Activated T-cell treated with anti-CD3 and anti-CD28 coated beads, Interleukin-2, amount 50 U/mL, for 4 hours (primary cell): ENCODE data around the gene CFAP210. TPM values are rescaled to one million over a fixed set of nuclear protein-coding genes. Genes with fewer than 3 reads are reported as not detected.
"Not testable (repeated sequence)": the region's sequence is repeated elsewhere in the genome, so short reads cannot be mapped to it uniquely, and the experiment has no call there.

Experiments used
- ATAC-seq, 2 donors: fragments of 200-7000 bp; cut with Tn5 transposase; one replicate each; pipeline ENCODE4 v1.10.0; 2021
- DNase-seq: peaks from one replicate; pipeline ENCODE4 v3.0.0-alpha.2; 2020
- H3K27me3 Mint-ChIP-seq: one replicate; pipeline ENCODE4 v1.8.0; 2021; ENCODE audit warnings: low read depth, mixed read lengths
- H3K36me3 Mint-ChIP-seq: one replicate; pipeline ENCODE4 v1.8.0; 2022; ENCODE audit warnings: mixed read lengths; ENCODE audit not compliant: insufficient read depth
- H3K4me1 Mint-ChIP-seq: one replicate; pipeline ENCODE4 v1.8.0; 2021; ENCODE audit warnings: low read depth, mixed read lengths
- H3K4me3 Mint-ChIP-seq: one replicate; pipeline ENCODE4 v1.8.0; 2021; ENCODE audit warnings: mild to moderate bottlenecking, moderate library complexity, mixed read lengths
- H3K9me3 Mint-ChIP-seq: one replicate; pipeline ENCODE4 v1.8.0; 2021; ENCODE audit warnings: mixed read lengths
- total RNA-seq, 3 donors: library from RNA; stranded (reverse); gene quantifications; one replicate each; pipeline ENCODE4 v1.2.1, GENCODE V29; 2021

Gene CFAP210
- total RNA-seq, 3 donors from 2014 or later, result 0.08 to 0.43 TPM; not detected in 1

DNA sequence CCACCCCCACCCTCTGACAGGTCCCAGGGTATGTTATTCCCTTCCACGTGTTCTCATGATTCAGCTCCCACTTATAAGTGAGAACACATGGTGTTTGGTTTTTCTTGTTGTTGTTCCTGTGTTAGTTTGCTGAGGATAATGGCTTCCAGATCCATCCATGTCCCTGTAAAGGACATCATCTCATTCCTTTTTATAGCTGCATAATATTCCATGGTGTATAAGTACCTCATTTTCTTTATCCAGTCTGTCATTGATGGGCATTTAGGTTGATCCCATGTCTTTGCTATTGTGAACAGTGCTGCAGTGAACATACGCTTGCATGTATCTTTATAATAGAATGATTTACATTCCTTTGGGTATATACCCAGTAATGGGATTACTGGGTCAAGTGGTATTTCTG is 5.0 kb upstream of the CFAP210 start:
- peaks cover 21% of the 10 kb centered on the region for H3K36me3 Mint-ChIP-seq
- H3K27me3 Mint-ChIP-seq, DNase-seq, H3K4me3 Mint-ChIP-seq, H3K4me1 Mint-ChIP-seq, ATAC-seq, H3K9me3 Mint-ChIP-seq: not testable (repeated sequence)

DNA sequence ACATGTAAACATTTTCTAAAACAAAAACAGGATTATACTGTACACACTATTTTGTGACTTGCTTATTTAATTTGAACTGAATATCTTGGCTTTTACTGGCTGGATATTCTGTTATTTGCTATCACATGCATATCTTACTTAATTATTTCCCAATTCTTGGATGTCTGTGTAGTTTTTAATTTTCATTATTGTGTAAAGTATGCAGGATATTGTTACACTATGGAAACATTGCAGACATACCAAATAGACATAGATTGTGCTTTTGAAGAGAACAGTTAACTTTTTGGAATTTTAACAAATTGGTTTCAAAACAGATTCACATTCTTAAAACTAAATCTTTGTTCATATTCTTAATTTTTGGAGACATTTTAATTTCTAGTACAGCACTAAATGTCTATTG is 2.2 kb upstream of the CFAP210 start:
- Mint-ChIP-seq H3K9me3 (peaks cover 5% of the 10 kb centered on the region), H3K4me3 (no peak overlapping the region), H3K27me3 (no peaks in the 10 kb centered on the region), H3K36me3 (peaks cover 21% of the 10 kb centered on the region), H3K4me1 (peaks cover 16% of the 10 kb centered on the region)
- DNase-seq, result no peak
- ATAC-seq, result no peak

GRCh38 chr2:169694894-169695260 is 672 bp upstream of the CFAP210 start:
- ATAC-seq, result no peak

GRCh38 chr2:169693360-169693759 is 845 bp downstream of the CFAP210 start:
- peaks cover 16% of the 10 kb centered on the region for H3K4me1 Mint-ChIP-seq
- peaks cover 3% of the 10 kb centered on the region for H3K27me3 Mint-ChIP-seq
- no peak for ATAC-seq
- peaks cover 17% of the 10 kb centered on the region for H3K9me3 Mint-ChIP-seq
- peaks cover 9% of the 10 kb centered on the region for H3K36me3 Mint-ChIP-seq
- DNase-seq, result no peak
- H3K4me3 Mint-ChIP-seq, result peak overlapping the region; percentile 93

More at GRCh38 chr2:169694894-169695260, 672 bp upstream of the CFAP210 start:
- H3K4me1 Mint-ChIP-seq, result peaks cover 16% of the 10 kb centered on the region
- H3K36me3 Mint-ChIP-seq, result peaks cover 19% of the 10 kb centered on the region
- no peak for DNase-seq
- peaks cover 3% of the 10 kb centered on the region for H3K27me3 Mint-ChIP-seq
- H3K9me3 Mint-ChIP-seq, result peaks cover 12% of the 10 kb centered on the region
- peak overlapping the region; percentile 93 for H3K4me3 Mint-ChIP-seq

- H3K9me3 Mint-ChIP-seq, result peaks cover 19% of the 10 kb centered on the region
- peaks cover 16% of the 10 kb centered on the region for H3K4me1 Mint-ChIP-seq
- H3K27me3 Mint-ChIP-seq, result peaks cover 3% of the 10 kb centered on the region
- H3K36me3 Mint-ChIP-seq, result peaks cover 8% of the 10 kb centered on the region
- no peak overlapping the region for H3K4me3 Mint-ChIP-seq
- DNase-seq (no peak), ATAC-seq (no peak)
Observed at GRCh38 chr2:169692718-169693117, 1.5 kb downstream of the CFAP210 start.

DNA sequence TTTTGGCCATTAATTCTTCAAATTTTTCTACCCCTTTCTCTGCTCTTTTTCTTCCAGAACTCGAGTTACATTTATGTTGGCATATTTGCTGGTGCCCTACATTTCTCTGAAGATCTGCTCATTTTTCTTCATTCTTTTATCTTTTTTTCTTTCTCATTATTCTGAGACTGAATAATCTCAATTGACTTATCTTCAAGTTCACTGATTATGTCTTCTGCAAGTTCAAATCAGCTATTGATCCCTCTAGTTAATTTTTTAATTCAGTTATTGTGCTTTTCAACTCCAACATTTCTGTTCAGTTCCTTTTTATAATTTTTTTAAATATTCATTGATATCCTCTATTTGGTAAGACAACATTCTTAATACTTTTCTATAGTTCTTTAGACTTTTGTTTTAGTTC is 3.2 kb downstream of the CFAP210 start:
- ATAC-seq (no peak), DNase-seq (no peak)
- no peak overlapping the region for H3K4me3 Mint-ChIP-seq
- peaks cover 16% of the 10 kb centered on the region for H3K4me1 Mint-ChIP-seq
- peaks cover 5% of the 10 kb centered on the region for H3K36me3 Mint-ChIP-seq
- peaks cover 3% of the 10 kb centered on the region for H3K27me3 Mint-ChIP-seq
- H3K9me3 Mint-ChIP-seq, result peaks cover 19% of the 10 kb centered on the region

DNA sequence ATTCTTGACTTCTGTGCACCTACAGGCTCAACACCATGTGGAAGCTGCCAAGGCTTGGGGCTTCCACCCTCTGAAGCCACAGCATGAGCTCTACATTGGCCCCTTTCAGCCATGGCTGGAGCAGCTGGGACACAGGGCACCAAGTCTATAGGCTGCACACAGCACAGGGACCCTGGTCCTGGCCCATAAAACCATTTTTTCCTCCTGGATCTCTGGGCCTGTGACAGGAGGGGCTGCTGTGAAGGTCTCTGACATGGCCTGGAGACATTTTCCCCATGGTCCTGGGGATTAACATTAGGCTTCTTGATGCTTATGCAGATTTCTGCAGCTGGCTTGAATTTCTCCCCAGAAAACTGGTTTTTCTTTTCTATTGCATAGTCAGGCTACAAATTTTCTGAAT is 6.3 kb downstream of the CFAP210 start:
- not testable (repeated sequence) for DNase-seq, H3K27me3 Mint-ChIP-seq, ATAC-seq, H3K4me3 Mint-ChIP-seq, H3K4me1 Mint-ChIP-seq, H3K36me3 Mint-ChIP-seq
- H3K9me3 Mint-ChIP-seq, result peaks cover 19% of the 10 kb centered on the region

DNA sequence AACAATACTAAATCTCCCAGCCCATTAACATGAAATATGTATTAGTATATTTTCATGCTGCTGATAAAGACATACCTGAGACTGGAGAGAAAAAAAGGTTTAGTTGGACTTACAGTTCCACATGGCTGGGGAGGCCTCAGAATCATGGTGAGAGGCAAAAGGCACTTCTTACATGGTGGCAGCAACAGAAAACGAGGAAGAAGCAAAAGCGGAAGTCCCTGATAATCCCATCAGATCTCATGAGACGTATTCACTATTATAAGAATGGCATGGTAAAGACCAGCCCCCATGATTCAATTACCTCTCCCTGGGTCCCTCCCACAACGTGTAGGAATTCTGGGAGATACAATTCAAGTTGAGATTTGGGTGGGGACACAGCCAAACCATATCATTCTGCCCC is 7.4 kb downstream of the CFAP210 start:
- H3K27me3 Mint-ChIP-seq, ATAC-seq, DNase-seq, H3K4me3 Mint-ChIP-seq, H3K36me3 Mint-ChIP-seq: not testable (repeated sequence)
- H3K4me1 Mint-ChIP-seq, result peaks cover 13% of the 10 kb centered on the region
- H3K9me3 Mint-ChIP-seq, result peaks cover 19% of the 10 kb centered on the region

DNA sequence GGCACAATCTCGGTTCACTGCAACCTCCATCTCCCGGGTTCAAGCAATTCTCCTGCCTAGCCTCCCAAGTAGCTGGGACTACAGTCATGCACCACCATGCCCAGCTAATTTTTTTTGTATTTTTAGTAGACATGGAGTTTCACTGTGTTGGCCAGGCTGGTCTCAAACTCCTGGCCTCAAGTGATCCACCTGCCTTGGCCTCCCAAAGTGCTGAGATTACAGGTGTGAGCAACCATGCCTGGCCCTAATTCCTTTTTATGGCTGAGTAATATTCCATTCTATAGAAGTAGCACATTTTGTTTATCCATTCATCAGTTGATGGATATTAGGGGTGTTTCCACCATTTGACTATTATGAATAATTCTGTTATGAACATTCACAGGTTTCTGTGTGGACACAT is 9.5 kb downstream of the CFAP210 start:
- peaks cover 13% of the 10 kb centered on the region for H3K4me1 Mint-ChIP-seq
- not testable (repeated sequence) for H3K27me3 Mint-ChIP-seq, H3K9me3 Mint-ChIP-seq, H3K4me3 Mint-ChIP-seq, DNase-seq, ATAC-seq, H3K36me3 Mint-ChIP-seq

- H3K9me3 Mint-ChIP-seq, result peaks cover 3% of the 10 kb centered on the region
- H3K4me3 Mint-ChIP-seq, result no peak overlapping the region
Observed at GRCh38 chr2:169684135-169684565, 10.1 kb downstream of the CFAP210 start.

DNA sequence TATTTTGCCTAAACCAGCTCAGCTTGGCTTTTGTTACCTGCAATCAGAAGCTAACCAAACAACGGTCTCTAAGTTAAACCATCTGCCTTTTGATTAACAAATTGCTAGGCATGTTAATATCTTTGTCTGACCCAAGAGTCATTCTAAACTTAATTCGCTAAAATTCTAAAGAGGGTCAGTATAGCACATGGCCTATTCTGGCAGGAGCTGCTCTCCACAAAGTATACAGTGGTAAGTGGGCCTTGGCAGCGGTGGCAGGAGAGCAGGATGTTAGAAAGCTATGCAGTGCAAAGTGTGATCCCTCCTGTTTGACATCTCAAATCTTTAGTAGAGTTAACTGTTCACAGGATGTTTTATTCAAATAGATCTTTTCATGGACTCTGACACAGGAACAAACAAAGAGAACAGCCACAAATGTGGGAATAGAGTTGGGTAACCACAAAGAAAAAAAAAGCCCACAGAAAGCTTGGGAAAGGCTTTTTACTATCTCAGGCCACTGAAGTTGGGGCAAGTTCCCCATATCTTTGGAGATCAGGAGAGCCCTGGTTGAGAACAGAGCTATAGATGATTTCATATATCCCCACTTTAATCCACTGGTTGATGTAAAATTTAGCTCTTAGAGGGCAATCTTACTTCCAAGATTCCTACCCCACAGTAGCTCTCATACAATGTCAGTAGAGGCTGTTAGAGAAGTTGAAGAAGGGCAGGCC is 10.6 kb downstream of the CFAP210 start:
- no peaks in the 10 kb centered on the region for H3K27me3 Mint-ChIP-seq
- no peak overlapping the region for H3K4me3 Mint-ChIP-seq
- peaks cover 3% of the 10 kb centered on the region for H3K9me3 Mint-ChIP-seq
- DNase-seq (no peak), ATAC-seq (peak; percentile 23 to 24)
- H3K36me3 Mint-ChIP-seq, result no peaks in the 10 kb centered on the region
- peaks cover 13% of the 10 kb centered on the region for H3K4me1 Mint-ChIP-seq

More at GRCh38 chr2:169684135-169684565, 10.1 kb downstream of the CFAP210 start:
- Mint-ChIP-seq H3K36me3 (no peaks in the 10 kb centered on the region), H3K27me3 (no peaks in the 10 kb centered on the region), H3K4me1 (peaks cover 13% of the 10 kb centered on the region)
- ATAC-seq, result no peak
- DNase-seq, result no peak

DNA sequence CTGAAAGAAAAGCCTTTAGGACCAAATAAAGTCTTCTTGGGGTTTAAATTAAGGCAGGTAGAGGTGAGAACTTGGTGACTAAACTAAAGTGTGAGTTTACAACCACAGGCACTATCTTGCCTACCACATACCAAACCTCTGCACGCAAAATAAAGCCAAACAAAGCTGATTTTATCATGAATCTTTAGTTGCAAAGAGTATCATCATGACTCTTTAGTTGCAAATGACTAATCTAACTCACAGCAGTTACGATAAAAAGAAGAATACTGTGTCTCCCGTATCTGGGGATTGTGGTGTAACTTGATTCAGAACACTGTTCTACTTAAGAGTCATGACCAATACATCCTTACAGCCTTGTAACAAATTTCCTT is 11.2 kb downstream of the CFAP210 start:
- H3K27me3 Mint-ChIP-seq, result no peaks in the 10 kb centered on the region
- H3K4me3 Mint-ChIP-seq, result no peak overlapping the region
- H3K9me3 Mint-ChIP-seq, result no peaks in the 10 kb centered on the region
- ATAC-seq (peak; percentile 93 to 94), DNase-seq (no peak)
- H3K4me1 Mint-ChIP-seq, result peaks cover 13% of the 10 kb centered on the region
- no peaks in the 10 kb centered on the region for H3K36me3 Mint-ChIP-seq

DNA sequence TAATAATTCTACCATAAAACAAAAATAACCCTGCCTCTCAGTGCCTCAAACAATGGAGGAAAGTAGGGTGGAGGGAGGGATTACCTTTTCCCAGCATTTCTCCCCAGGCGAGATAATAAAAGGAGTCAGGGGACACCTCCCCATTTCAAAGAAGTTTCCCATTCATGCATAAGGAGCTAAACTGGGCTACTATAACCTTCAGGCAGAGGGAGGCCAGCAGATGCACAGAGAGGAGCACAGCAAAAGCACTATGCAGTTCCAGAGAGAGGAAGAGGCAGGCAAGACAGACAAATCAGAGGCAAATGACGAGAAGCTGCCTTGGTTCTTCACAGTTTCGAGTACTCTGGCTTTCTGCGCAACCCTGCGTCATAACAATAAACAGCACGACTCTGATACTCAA is 17.4 kb downstream of the CFAP210 start:
- H3K4me1 Mint-ChIP-seq, result no peaks in the 10 kb centered on the region
- H3K4me3 Mint-ChIP-seq, result no peak overlapping the region
- H3K27me3 Mint-ChIP-seq, result peaks cover 5% of the 10 kb centered on the region
- ATAC-seq, result no peak
- no peak for DNase-seq
- no peaks in the 10 kb centered on the region for H3K36me3 Mint-ChIP-seq
- no peaks in the 10 kb centered on the region for H3K9me3 Mint-ChIP-seq

DNA sequence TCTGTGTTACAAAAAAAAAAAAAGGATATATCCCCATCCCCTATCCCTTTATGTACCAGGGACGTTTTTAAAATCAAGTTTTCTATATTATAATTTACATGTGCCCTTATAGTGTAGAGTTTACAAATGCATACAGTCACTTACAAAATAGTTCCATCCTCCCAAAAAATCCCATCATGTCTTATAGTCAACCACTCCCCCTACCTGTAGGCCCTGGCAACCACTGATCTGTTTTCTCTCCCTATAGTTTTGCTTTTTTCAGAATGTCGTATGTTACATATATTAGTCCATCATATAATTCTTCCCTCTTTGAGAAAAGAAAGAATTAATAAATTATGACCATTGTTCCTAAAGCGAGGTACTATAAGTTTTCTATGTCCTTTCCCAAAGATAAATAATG is 17.8 kb downstream of the CFAP210 start:
- no peaks in the 10 kb centered on the region for H3K36me3 Mint-ChIP-seq
- DNase-seq, result no peak
- H3K4me1 Mint-ChIP-seq, result no peaks in the 10 kb centered on the region
- no peak overlapping the region for H3K4me3 Mint-ChIP-seq
- no peak for ATAC-seq
- H3K9me3 Mint-ChIP-seq, result no peaks in the 10 kb centered on the region
- peaks cover 5% of the 10 kb centered on the region for H3K27me3 Mint-ChIP-seq

GRCh38 chr2:169673921-169674320 is 20.3 kb downstream of the CFAP210 start:
- ATAC-seq (no peak), DNase-seq (no peak)
- H3K27me3 Mint-ChIP-seq, result peaks cover 5% of the 10 kb centered on the region
- no peaks in the 10 kb centered on the region for H3K4me1 Mint-ChIP-seq
- no peaks in the 10 kb centered on the region for H3K9me3 Mint-ChIP-seq
- H3K4me3 Mint-ChIP-seq, result no peak overlapping the region
- no peaks in the 10 kb centered on the region for H3K36me3 Mint-ChIP-seq
